HEK293T (cell line): ENCODE data around the gene NCBP1.

Experiments
- ARNT ChIP-seq: fragments of 450-650 bp; IDR thresholded peaks from 2 replicates; pipeline ENCODE4 v1.6.1; 2017; ENCODE audit warnings: mild to moderate bottlenecking
- BHLHE40 ChIP-seq: fragments of 450-650 bp; IDR thresholded peaks from 2 replicates; pipeline ENCODE4 v1.6.1; 2016; ENCODE audit warnings: mild to moderate bottlenecking, moderate library complexity, borderline replicate concordance
- CTBP1 ChIP-seq: fragments of 450-650 bp; IDR thresholded peaks from 2 replicates; pipeline ENCODE4 v1.6.1; 2016; ENCODE audit warnings: borderline replicate concordance
- ELF4 ChIP-seq: fragments of 450-650 bp; IDR thresholded peaks from 2 replicates; pipeline ENCODE4 v1.6.1; 2017; ENCODE audit warnings: antibody characterized with exemption
- FOXA1 ChIP-seq: fragments of 450-650 bp; IDR thresholded peaks from 2 replicates; pipeline ENCODE4 v1.6.1; 2016; ENCODE audit warnings: mild to moderate bottlenecking
- FOXM1 ChIP-seq: fragments of 450-650 bp; IDR thresholded peaks from 2 replicates; pipeline ENCODE4 v1.6.1; 2017; ENCODE audit warnings: mild to moderate bottlenecking, borderline replicate concordance
- SP1 ChIP-seq: fragments of 450-650 bp; IDR thresholded peaks from 2 replicates; pipeline ENCODE4 v1.6.1; 2017
- SUZ12 ChIP-seq: fragments of 450-650 bp; IDR thresholded peaks from 2 replicates; pipeline ENCODE4 v1.6.1; 2016; ENCODE audit warnings: mild to moderate bottlenecking

- TF ChIP-seq BHLHE40 (no peak), ELF4 (no peak), FOXA1 (no peak), CTBP1 (no peak), SUZ12 (no peak), ARNT (no peak), SP1 (no peak), FOXM1 (no peak)
Measured at GRCh38 chr9:97636903-97637302, 3.3 kb downstream of the NCBP1 start.
